ENCODE data around the gene NR2F1.

GRCh38 chr5:93603793-93604643 lies 21.0 kb downstream of the NR2F1 start:
- TF ChIP-seq, protein P1, sequence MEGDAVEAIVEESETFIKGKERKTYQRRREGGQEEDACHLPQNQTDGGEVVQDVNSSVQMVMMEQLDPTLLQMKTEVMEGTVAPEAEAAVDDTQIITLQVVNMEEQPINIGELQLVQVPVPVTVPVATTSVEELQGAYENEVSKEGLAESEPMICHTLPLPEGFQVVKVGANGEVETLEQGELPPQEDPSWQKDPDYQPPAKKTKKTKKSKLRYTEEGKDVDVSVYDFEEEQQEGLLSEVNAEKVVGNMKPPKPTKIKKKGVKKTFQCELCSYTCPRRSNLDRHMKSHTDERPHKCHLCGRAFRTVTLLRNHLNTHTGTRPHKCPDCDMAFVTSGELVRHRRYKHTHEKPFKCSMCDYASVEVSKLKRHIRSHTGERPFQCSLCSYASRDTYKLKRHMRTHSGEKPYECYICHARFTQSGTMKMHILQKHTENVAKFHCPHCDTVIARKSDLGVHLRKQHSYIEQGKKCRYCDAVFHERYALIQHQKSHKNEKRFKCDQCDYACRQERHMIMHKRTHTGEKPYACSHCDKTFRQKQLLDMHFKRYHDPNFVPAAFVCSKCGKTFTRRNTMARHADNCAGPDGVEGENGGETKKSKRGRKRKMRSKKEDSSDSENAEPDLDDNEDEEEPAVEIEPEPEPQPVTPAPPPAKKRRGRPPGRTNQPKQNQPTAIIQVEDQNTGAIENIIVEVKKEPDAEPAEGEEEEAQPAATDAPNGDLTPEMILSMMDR (IDR thresholded peaks at IDR 0.05; ENCODE audit: poor library complexity) = no peak
- peak; percentile 97 for TF ChIP-seq EZH2 (IDR thresholded peaks at IDR 0.05; ENCODE audit: borderline replicate concordance)
